Glutamatergic neuron (in vitro differentiated cells): ENCODE data around the gene C2orf78. TPM values are rescaled to one million over a fixed set of nuclear protein-coding genes. Genes with fewer than 3 reads are reported as not detected.

Experiments
- DNase-seq: peaks from one replicate; pipeline ENCODE4 v3.0.0; 2022
- H3K27ac Mint-ChIP-seq: one replicate; pipeline ENCODE4 v1.8.0; 2020; ENCODE audit warnings: mild to moderate bottlenecking, mixed read lengths, inconsistent platforms; ENCODE audit not compliant: unreplicated experiment
- H3K27me3 Mint-ChIP-seq: one replicate; pipeline ENCODE4 v1.8.0; 2020; ENCODE audit warnings: mild to moderate bottlenecking, moderate library complexity, mixed read lengths, inconsistent platforms; ENCODE audit not compliant: unreplicated experiment
- H3K36me3 Mint-ChIP-seq: one replicate; pipeline ENCODE4 v1.8.0; 2020; ENCODE audit warnings: mild to moderate bottlenecking, mixed read lengths, inconsistent platforms; ENCODE audit not compliant: unreplicated experiment
- H3K4me1 Mint-ChIP-seq: one replicate; pipeline ENCODE4 v1.8.0; 2020; ENCODE audit warnings: mild to moderate bottlenecking, low read depth, mixed read lengths, inconsistent platforms; ENCODE audit not compliant: unreplicated experiment
- H3K4me3 Mint-ChIP-seq: one replicate; pipeline ENCODE4 v1.8.0; 2020; ENCODE audit warnings: mild to moderate bottlenecking, mixed read lengths, inconsistent platforms; ENCODE audit not compliant: unreplicated experiment
- H3K9me3 Mint-ChIP-seq: one replicate; pipeline ENCODE4 v1.8.0; 2020; ENCODE audit warnings: mild to moderate bottlenecking, moderate library complexity, mixed read lengths, inconsistent platforms; ENCODE audit not compliant: unreplicated experiment
- total RNA-seq: library from RNA; stranded (reverse); fragmentation: NEBNext Ultra II Directional; extraction: Animal tissue kit (Norgen Biotek cat#: 25700); gene quantifications from one replicate; pipeline ENCODE4 v1.2.1, GENCODE V29; 2021; ENCODE audit not compliant: unreplicated experiment
- TF ChIP-seq, protein P1 (sequence below): fragments of 200-600 bp; sonication (generic); IDR thresholded peaks from one replicate; pipeline ENCODE4 v1.5.0; 2021; ENCODE audit not compliant: partially characterized antibody, unreplicated experiment

Gene C2orf78
- total RNA-seq, 1 donor from 2014 or later: not detected

DNA sequence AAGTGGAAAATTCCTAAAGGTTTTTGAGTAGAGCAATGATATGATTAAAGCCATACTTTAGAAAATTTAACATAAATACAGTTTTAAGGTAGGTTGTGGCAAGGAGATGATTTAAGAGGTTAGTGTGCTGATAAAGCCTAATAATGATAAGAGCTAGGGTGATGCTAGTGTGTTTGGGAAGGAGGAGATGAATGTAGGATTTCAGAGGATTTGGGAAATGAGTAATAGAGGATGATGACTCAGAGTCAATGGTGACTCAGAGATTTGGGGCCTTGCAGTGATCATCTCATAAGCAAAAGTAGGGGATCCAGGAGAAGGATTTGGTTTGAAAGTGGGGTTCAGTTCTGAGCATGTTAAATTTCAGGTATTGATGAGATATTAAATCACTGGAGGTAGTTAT is 68.0 kb downstream of the C2orf78 start:
- Mint-ChIP-seq H3K27ac (no peak overlapping the region), H3K4me3 (no peak overlapping the region), H3K4me1 (peaks cover 6% of the 10 kb centered on the region), H3K9me3 (no peaks in the 10 kb centered on the region), H3K27me3 (no peaks in the 10 kb centered on the region), H3K36me3 (peaks cover 6% of the 10 kb centered on the region)
- TF ChIP-seq, protein P1, sequence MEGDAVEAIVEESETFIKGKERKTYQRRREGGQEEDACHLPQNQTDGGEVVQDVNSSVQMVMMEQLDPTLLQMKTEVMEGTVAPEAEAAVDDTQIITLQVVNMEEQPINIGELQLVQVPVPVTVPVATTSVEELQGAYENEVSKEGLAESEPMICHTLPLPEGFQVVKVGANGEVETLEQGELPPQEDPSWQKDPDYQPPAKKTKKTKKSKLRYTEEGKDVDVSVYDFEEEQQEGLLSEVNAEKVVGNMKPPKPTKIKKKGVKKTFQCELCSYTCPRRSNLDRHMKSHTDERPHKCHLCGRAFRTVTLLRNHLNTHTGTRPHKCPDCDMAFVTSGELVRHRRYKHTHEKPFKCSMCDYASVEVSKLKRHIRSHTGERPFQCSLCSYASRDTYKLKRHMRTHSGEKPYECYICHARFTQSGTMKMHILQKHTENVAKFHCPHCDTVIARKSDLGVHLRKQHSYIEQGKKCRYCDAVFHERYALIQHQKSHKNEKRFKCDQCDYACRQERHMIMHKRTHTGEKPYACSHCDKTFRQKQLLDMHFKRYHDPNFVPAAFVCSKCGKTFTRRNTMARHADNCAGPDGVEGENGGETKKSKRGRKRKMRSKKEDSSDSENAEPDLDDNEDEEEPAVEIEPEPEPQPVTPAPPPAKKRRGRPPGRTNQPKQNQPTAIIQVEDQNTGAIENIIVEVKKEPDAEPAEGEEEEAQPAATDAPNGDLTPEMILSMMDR: no peak
- DNase-seq: no peak

DNA sequence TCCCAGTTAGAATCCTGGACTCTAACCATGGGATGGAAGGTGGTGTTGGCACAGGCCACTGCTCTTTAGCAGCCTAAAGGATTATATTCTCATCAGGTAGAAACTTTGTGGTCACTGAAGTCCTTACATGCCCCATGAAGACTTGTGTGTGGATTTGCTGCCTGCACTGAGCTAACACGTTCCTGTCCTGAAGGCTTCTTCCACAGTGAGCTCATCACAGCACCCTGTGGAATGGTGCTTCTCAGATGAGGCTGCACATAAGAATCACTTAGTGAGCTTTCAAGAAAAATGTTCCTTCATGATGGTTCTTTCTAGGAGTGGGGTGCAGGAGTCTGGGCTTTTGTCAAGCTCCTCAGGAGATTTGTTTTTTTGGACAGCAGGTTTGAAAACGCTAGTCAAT is 71.5 kb downstream of the C2orf78 start:
- TF ChIP-seq, protein P1: no peak
- Mint-ChIP-seq H3K27ac (no peak overlapping the region), H3K4me3 (no peak overlapping the region), H3K27me3 (no peaks in the 10 kb centered on the region), H3K36me3 (peaks cover 6% of the 10 kb centered on the region), H3K4me1 (no peaks in the 10 kb centered on the region), H3K9me3 (no peaks in the 10 kb centered on the region)
- no peak for DNase-seq

DNA sequence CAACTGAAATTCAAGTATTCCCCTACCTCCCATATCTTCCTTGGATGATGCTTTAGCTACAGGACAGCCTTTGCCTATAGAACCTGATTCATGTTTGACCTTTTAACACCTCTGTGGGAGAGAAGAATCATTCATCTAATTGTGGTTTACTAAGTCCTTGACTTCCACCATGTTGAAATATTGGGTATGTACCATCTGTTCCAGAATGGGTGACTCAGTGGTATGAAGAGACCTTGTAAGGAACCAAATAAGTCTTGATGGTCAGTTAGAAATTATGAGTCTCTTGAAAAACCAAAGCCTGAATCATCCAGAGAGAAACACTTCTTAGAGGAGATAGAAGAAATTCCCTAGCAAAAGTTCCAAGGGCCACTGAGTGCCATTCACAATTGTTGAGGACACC is 72.2 kb downstream of the C2orf78 start:
- peaks cover 6% of the 10 kb centered on the region for H3K36me3 Mint-ChIP-seq
- no peaks in the 10 kb centered on the region for H3K4me1 Mint-ChIP-seq
- no peak overlapping the region for H3K4me3 Mint-ChIP-seq
- no peaks in the 10 kb centered on the region for H3K27me3 Mint-ChIP-seq
- TF ChIP-seq, protein P1: no peak
- no peaks in the 10 kb centered on the region for H3K9me3 Mint-ChIP-seq
- no peak overlapping the region for H3K27ac Mint-ChIP-seq
- no peak for DNase-seq

DNA sequence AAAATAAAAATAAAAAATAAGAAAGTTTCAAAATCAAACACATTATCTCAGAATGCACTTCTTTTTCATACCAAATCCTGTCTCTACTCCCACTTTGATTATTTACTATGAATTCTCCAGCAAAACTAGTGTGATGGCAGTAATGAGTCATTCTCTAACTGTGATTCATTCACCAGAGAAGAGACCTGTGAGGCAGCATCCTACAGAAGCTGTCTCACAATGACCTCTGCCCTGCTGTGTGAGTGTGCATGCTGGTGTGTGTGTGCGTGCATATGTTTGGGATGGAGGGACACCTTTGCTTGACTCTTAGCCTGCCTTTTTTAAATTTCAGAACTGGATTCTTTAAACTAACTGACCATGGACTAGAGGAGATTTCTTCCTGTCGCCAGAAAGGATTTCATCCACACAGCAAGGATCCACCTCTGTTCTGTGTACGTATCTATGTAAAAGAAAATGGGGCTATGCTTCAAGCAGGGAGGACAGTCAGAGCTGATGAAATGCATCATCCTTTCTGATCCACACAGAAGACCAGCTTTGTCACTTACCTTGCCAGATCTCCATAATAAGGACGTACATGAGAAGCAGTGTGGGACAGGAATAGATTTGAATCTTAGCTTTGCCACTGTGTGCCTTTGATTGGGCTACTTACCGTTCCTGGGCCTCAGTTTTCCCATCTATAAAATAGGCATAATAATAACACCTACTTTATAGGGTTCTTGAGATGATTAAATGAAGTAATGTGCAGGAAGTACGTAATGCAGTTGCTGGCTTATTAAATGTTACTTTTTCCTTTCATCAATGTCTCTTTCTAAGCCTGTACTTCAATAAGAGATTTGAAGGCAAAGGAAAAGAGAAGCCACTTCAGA is 76.0 kb downstream of the C2orf78 start:
- no peaks in the 10 kb centered on the region for H3K4me1 Mint-ChIP-seq
- H3K36me3 Mint-ChIP-seq: peaks cover 6% of the 10 kb centered on the region
- no peaks in the 10 kb centered on the region for H3K27me3 Mint-ChIP-seq
- no peak for DNase-seq
- no peak overlapping the region for H3K4me3 Mint-ChIP-seq
- H3K9me3 Mint-ChIP-seq: no peaks in the 10 kb centered on the region
- TF ChIP-seq, protein P1: no peak
- H3K27ac Mint-ChIP-seq: no peak overlapping the region

DNA sequence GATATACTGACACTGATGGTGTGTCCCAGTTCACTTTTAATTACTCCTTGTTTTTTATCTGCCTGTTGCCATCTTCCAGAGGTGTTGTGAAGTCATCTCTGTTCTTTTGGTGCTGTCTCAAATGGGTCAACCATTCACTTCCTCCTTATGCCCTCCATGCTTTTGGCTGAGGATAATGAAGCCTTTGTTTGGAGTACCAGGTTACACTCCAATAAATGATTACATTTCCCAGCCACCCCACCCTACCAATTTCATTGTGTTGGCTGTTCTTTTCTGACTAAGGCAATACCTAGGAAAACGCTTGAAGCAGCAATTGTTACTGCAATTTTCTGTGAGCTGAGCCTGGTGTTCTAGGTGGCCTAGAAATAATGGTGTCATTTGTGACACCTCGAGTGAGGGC is 79.0 kb downstream of the C2orf78 start:
- no peaks in the 10 kb centered on the region for H3K4me1 Mint-ChIP-seq
- peaks cover 1% of the 10 kb centered on the region for H3K27me3 Mint-ChIP-seq
- TF ChIP-seq, protein P1: no peak
- H3K4me3 Mint-ChIP-seq: no peak overlapping the region
- H3K36me3 Mint-ChIP-seq: no peaks in the 10 kb centered on the region
- no peak for DNase-seq
- no peak overlapping the region for H3K27ac Mint-ChIP-seq
- H3K9me3 Mint-ChIP-seq: no peaks in the 10 kb centered on the region

Other genes with a start within 250 kb of the C2orf78 start
- not detected for gene NAT8, start 141.8 kb upstream of the C2orf78 start, total RNA-seq
- 27.2 TPM for gene TPRKB, start 46.8 kb upstream of the C2orf78 start, total RNA-seq
- 20.8 TPM for gene DUSP11, start 4.1 kb upstream of the C2orf78 start, total RNA-seq
- 48.9 TPM for gene STAMBP, start 44.8 kb downstream of the C2orf78 start, total RNA-seq
- not detected for gene ACTG2, start 108.8 kb downstream of the C2orf78 start, total RNA-seq
- 96.8 TPM for gene DGUOK, start 142.7 kb downstream of the C2orf78 start, total RNA-seq
- gene TET3, start 200.7 kb downstream of the C2orf78 start, total RNA-seq: 92.4 TPM